ENCODE data around the gene WHRN. TPM values are rescaled to one million over a fixed set of nuclear protein-coding genes. Genes with fewer than 3 reads are reported as not detected.

The WHRN gene
- total RNA-seq, 2 experiments from 2014 or later = 0.19 to 2.1 TPM

GRCh38 chr9:114489928-114490327 is 15.3 kb downstream of the WHRN start:
- intact Hi-C loops (cut with micrococcal nuclease; ENCODE audit: unreplicated experiment) = loop anchor here (5.0 kb wide), 1 partner anchor 83 kb away; no protein-coding TSS in a partner anchor
- Histone ChIP-seq H3K79me2 (ENCODE audit: insufficient read depth, low read depth, low read length) (no peaks in the 10 kb centered on the region), H3K9me2 (ENCODE audit: insufficient read depth, low read length) (no peaks in the 10 kb centered on the region), H3K27ac (ENCODE audit: low read depth, low read length, poor library complexity, severe bottlenecking) (no peak overlapping the region), H3K9me3 (ENCODE audit: low read length) (no peaks in the 10 kb centered on the region), H2AFZ (ENCODE audit: low read length) (no peak overlapping the region), H4K20me1 (ENCODE audit: insufficient read depth, low read length) (no peaks in the 10 kb centered on the region), H3K36me3 (ENCODE audit: insufficient read depth, low read length) (no peaks in the 10 kb centered on the region), H3K4me2 (ENCODE audit: low read length) (no peak overlapping the region), H3K4me1 (ENCODE audit: insufficient read depth, low read length, poor library complexity, severe bottlenecking) (no peaks in the 10 kb centered on the region), H3K4me3 (ENCODE audit: low read depth, low read length, poor library complexity, severe bottlenecking) (no peak overlapping the region)
- DNase-seq (ENCODE audit: low spot score) = no peak
- POLR2A ChIA-PET = no interaction called here
- no peak for TF ChIP-seq EZH2phosphoT487 (IDR thresholded peaks at IDR 0.05; ENCODE audit: borderline replicate concordance, low read depth, low read length)
- no peak for TF ChIP-seq CTCF (conservative IDR thresholded peaks at IDR 0.05; ENCODE audit: low read length)
- BruUV-seq (replicated peaks) = no TSS peak
- CTCF ChIA-PET (ENCODE audit: unreplicated experiment) = no interaction called here

- ChIA-PET POLR2A (interaction anchor here (0.6 kb wide), 1 partner anchor 32 kb away, joined by 3 read pairs; no protein-coding TSS in a partner anchor), CTCF (ENCODE audit: unreplicated experiment) (no interaction called here)
- no peaks in the 10 kb centered on the region for H3K36me3 ChIP-seq (ENCODE audit: insufficient read depth, low read length)
- BruUV-seq (replicated peaks) = no TSS peak
- H3K9me3 ChIP-seq (ENCODE audit: low read length) = no peaks in the 10 kb centered on the region
- TF ChIP-seq CTCF (conservative IDR thresholded peaks at IDR 0.05; ENCODE audit: low read length) = no peak
- no peak for TF ChIP-seq EZH2phosphoT487 (IDR thresholded peaks at IDR 0.05; ENCODE audit: borderline replicate concordance, low read depth, low read length)
- H3K4me1 ChIP-seq (ENCODE audit: insufficient read depth, low read length, poor library complexity, severe bottlenecking) = no peaks in the 10 kb centered on the region
- no peak overlapping the region for H3K4me3 ChIP-seq (ENCODE audit: low read depth, low read length, poor library complexity, severe bottlenecking)
- no peaks in the 10 kb centered on the region for H4K20me1 ChIP-seq (ENCODE audit: insufficient read depth, low read length)
- H2AFZ ChIP-seq (ENCODE audit: low read length) = no peak overlapping the region
- no peak for DNase-seq (ENCODE audit: low spot score)
- no peaks in the 10 kb centered on the region for H3K79me2 ChIP-seq (ENCODE audit: insufficient read depth, low read depth, low read length)
- intact Hi-C loops (cut with micrococcal nuclease; ENCODE audit: unreplicated experiment) = loop anchor here (5.0 kb wide), 1 partner anchor 81 kb away; no protein-coding TSS in a partner anchor
- no peaks in the 10 kb centered on the region for H3K9me2 ChIP-seq (ENCODE audit: insufficient read depth, low read length)
- no peak overlapping the region for H3K4me2 ChIP-seq (ENCODE audit: low read length)
- no peak overlapping the region for H3K27ac ChIP-seq (ENCODE audit: low read depth, low read length, poor library complexity, severe bottlenecking)
Observed at GRCh38 chr9:114488398-114489129, 16.7 kb downstream of the WHRN start.

All from OCI-LY7 (cell line).